COLO668 (cell line): ENCODE data around the gene FASTK.

ENCODE experiments used
- DNase-seq: peaks from one replicate; lab custom pipeline; 2025; ENCODE audit not compliant: unreplicated experiment; lab: John Stamatoyannopoulos, UW

The FASTK gene

DNA sequence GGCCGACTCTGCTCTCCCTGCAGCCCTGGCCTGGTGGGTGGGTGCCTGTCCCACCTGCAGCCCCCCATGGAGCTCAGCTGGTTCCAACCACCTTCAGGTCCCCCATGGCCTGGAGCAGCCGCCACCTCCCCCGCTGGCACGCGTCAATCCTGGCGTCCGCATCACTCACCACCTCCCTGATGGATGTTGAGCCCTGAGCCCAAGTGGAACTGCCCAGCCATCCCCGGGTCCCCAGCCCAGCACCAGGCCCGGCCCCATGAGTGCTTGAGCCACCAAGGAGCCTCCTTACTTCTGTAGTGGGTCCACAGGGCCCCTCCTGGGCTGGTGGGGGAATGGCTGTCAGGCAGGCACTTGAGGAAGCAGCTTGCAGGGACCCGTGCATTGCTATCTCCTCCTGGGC is 20.3 kb upstream of the FASTK start:
- no peak for DNase-seq

DNA sequence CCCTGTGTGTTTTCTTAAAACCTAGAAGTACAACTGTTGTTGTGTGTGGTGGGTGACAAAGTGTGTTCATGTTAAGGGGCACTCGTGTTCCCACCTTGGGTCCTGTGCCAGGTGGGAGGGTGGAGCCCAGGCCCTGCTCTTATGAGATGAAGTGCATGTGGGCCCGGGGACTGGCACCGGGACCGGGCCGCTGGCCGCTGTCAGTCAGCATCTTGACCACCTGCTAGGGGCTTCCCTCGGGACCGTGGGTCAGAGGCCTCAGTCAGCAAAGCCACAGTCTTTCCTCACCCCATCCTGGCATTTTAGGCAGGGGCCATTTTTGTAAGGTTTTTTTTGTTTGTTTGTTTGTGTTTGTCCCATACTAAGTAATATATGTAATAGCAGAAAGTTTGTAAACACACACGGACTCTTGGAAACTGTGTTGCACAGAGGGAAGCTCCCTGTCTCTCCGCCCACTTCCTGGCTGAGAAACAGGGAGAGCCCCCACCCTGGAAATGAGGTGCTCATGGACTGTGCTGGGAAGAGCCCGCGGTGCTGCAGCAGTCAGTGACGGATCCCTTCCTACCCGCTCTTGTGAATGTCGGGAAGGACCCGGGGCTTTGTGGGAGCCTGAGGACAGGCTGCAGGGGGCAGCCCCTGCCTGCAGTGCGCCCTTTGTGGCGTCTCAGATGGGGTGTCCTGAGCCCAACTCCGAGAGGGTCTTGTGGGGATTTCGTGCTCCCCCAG is 19.0 kb upstream of the FASTK start:
- no peak for DNase-seq

DNA sequence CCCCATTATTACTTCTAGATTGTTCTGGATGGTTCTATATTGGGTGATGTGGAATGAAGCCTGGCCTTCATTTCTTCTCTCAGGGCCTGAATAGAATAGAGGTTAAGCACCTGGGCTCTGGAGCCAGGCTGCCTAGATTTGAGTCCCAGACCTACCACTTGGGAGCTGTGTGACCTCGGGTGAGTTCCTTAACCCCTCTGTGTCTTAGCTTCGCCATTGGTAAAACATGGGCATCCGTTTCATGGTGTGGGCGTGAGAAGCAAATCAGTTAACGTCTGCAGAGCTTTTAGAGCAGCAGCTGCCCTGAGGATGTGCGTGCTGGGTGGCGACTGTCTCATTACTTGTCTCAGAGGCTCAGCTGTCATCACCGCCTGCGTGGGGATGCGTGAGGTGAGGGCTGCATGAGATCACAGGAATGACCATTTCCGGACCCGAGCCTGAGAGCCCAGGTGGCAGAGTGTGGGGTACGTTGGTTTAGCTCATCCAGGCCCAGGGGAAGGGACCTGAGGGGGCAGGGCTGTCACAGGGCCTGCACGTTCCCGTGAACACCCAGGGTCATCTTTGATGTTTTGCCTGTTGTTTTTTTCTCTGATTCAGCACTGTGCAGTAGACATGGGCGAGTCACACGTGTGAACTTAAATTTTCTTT is 15.3 kb upstream of the FASTK start:
- no peak for DNase-seq

DNA sequence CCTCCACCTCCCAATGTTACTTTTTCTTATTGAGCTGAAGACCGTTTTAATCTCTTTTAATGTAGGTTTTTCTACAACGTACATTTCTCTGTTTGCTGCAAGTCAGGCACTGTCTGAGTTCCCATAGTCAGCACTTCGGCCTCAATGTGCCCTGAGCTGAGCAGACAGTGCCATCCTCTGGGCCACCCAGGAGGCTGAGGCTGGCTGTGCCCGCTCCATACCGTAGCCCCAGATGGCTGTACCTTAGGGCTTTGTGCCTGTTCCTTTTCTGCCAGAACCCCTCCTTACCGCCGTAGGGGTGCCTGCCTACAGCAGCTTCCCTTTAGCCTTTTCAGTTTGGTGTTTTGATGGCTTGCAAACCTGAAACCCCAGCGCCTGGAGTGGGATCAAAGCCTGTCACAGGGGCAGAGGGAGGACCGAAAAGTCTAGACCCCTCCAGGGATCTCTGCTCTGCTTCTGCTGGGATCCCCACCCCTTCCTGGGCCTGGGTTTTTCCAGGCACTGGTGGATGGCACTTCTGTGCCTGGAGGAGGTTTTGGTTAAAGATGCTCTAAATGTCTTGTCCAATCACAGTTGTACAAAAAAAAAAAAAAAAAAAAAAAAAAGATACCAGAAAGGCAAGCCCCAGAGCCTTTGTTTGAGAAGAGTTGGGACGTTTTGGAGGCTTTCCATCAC is 14.7 kb upstream of the FASTK start:
- DNase-seq, result no peak

DNA sequence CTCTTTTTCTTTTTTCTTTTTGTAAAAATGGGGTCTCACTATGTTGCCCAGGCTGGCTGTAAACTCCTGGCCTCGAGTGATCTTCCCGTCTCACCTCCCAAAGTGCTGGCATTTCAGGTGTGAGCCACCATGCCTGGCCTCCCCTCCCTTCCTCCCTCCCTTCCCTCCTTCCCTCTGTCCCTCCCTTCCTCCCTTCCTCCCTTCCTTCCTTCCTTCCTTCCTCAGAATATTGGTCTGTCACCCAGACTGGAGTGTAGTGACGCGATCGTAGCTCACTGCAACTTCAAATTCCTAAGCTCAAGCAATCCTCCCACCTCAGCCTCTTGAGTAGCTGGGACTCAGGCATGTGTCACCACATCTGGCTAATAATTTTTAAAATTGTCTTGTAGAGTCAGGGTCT is 14.1 kb upstream of the FASTK start:
- no peak for DNase-seq

DNA sequence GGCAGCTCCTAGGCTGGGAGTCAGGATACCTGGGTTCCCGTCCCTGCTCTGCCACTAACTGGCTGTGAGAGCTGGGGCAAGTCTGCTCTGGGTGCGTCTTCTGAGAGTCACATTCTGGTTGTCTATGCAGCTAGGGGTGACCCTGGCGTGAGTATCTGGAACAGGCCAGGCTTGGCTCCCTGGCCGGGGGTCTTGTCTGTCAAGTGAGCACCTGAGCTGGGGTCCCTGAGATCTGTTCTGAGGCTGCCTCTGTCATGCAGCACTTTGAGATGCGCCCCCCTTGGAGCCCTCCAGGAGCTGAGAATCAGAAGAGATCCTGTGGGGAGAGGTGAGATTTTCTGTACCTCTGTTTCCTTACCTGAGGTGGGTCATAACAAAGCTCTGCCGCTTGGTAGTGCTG is 13.1 kb upstream of the FASTK start:
- DNase-seq, result no peak

DNA sequence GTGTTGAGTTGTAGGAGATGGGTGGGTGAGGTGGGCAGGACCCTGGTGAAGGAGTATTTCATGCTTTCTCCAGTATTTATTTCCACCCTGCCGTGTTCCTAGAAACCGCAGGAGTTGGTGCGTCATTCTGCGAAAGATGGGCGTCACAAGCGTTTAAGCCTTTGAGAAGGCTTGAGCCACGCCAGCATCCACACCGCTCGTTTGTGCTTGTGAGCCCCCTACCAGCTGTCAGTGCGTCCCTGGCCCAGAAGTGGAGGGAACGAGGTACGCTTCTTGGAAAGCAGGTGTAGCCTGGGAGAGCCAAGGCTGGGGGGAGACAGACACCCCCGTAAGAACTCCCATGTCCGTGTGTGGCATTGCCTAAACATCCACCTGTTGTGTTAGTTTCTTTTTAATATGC is 11.4 kb upstream of the FASTK start:
- DNase-seq, result no peak

DNA sequence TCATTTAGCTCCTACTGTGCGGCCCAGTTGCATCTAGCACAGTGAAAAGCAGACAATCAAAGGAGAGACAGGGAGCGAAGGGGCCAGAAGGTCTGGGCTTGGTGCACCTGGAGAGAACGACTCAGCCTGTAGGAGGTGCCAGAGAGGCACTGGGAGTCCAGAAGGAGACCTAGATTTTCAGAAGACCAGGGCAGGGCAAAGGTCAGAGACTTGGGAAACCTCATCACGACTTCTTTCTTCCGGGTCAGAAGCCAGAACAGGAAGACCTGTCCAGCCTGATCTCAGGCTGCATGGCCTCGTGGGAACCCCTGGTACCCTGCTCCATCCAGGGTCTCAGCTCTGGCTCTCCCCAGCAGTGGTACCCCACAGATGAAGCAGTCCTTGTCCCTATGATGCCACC is 10.8 kb upstream of the FASTK start:
- peak; percentile 15 for DNase-seq

DNA sequence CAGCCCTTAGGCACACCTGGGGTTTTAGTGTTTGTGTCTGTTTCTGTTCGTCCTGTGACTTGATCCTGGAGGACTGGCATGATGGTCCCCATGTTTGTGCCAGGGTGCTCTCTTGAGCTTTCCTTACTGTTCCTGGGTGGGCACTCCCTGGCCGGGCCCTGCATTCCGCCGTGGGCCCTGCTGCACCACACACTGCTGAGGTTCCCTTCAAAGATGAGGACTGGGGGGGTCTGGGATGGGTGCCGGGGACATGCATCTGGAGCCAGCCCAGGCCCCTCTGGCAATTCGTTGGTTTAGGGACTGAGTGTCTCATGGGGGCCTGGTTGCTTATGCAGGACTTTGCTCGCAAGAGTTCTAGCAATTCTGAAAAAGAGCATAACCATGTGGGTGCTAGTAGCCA is 10.4 kb upstream of the FASTK start:
- DNase-seq, result no peak

DNA sequence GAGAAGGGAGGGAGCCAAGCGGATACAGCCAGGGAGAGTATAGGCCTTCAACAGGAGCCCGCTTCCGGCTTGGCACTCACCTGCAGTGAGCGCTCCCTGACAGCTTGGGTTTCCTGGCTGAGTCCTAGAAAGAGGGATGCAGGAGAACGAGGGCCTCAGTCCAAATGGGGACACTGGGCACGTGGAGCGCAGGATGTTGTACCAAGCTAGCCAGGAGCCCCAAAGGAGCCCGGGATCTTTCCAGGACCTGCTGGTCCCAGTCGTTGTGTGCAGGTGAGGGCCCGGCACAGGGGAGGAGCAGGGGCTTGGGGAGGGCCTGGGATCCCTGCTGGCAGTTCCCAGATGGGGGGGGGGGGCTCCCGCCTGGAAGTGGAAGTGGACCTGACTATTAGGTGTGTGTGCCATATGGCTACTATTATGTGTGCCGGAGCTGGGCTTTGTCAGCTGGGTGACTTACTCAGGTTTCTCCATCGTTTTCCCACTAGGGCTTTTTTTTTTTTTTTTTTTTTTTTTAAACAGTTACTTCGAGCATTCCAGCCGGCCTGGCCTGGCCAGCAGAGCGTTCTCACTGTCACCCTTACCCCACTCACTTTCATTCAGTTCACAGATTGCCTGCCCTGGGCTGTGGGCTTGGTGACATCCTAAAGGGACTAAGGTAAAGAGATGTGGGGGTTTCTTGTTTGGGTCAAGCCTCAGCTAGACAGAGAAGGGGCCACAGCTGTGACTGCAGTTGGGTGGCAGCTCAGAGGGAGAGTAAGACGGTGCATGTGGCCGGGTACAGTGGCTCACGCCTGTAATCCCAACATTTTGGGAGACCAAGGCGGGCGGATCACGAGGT is 9.5 kb upstream of the FASTK start:
- DNase-seq, result no peak

DNA sequence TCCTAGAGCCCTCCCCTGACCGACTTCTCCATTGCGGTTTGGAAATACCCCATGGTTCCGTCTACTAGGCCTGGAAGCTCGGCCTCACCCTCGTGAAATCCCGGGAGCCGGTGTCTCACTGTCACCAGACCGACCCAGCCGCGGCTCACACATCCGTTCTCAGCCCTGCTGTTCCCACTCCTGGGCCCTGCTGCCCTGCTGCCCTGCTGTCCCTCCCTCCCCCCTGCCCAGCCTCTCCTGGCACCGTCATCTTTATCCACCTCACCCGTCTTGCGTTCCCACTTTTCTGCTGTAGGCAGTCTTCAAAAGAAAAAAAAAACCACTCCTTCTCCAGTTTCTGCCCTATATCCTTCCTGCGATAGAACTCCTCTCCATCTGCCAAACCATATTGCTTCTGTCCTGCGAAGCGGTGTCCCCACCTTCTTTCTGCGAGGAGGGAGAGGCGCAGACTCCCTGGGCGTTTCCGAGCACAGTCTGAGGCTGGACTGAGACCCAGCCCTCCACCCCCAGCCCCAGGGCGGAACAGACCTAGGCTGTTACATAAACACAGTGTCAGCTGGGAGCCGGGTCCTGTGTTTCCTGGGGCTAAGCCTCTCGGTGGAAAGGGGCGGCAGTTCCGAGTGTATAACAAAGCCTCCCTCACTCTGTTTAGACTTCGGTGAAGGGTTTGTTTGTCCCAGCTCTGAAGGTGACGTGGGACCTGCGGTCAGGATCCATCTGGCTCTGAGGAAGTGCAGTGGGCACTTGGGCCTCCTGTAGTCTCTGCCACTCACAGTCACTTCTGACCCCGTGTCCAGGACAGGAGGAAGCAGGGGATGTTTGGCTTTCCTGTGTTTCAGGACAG is 8.5 kb upstream of the FASTK start:
- peak; percentile 67 for DNase-seq

DNA sequence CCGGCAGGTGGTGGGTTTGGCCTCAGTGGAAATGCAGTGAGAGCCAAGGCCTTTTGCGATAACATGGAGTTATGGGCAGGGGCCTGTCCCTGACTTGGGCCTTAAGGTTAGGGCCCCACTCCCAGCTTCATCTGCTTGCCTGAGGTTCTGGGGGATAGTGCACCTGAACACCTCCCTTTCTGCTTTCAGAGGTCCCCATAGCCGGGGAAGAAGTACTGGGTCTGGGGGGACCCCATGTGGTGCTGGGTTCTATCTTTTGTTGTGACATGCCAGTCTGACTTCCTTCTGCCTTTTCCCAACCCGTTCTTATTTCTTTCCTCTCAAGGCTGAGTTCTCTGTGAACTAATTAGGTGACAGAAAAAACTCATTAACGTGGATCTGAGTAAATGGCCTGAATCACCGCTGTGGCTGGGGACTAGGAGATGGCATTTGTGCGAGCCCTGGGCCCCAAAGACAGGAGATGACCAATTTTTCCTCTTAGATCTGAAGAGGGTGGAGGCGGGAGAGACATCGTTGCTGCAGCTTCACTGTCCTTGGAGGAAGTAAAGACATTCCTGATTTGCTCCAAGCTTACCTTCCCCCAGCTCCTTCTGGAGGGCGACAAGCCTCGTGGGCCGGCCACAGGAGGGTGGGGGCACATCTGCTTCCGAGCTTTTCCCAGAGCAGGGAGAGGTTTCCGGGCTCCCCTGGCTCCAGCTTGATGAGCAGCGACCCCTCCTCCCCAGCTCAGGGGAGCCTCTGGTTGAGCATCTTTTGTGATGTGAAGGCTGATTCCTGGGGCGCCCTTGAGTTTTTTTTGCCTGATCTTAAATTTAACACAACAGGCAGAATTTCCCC is 7.6 kb upstream of the FASTK start:
- peak; percentile 31 for DNase-seq

DNA sequence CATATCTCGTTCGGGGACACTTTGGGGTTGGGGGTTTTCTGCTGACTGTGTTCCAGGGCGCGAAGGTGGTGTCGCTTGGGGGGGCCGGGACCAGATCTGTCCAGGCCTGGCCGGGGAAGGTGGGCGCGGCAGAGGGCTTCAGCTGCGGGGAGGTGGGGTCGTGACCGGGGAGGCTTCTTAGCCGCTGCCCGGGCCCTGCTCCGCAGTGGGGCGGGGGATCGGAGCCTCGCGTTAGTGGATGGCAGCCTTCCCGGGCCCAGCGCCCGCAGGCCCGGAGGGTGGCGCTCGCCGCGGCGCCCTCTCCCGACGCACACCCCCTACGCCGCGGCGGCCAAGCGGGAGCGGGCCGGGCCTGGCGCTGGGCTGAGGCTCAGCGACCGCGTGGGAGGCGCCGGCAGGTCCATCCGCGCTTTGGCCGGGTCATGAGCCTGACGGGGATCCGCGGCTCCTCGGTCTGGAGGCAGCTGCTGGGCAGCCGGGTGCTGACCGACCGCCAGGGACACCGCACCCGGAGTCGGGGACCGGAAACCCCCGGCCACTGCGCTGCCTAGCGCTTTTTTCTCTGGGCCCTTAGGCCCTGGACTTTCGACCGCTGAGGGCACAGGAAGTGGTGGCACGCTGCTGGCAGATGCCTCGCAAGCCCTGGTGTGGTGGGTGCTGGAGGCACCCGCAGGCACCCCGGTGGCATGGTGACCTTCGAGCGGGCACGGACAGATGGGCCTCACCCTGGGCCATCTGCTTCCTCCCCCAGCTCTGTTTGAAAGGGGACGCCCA is 6.8 kb upstream of the FASTK start:
- peak; percentile 79 for DNase-seq

DNA sequence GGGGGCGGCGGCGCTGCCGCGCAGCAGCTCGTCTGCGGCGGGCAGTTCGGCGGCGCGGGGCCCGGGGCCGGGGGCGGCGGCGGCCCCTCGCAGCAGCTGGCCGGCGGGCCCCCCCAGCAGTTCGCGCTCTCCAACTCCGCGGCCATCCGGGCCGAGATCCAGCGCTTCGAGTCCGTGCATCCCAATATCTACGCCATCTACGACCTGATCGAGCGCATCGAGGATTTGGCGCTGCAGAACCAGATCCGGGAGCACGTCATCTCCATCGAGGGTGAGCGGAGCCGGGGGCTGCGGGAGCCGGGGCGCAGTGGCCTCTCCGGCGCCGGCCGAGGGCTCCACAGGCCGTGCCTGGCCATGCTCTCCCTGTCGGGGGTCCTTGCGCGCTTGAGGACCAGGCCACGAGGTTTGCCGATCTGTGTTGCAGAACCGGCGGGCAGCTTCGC is 6.2 kb upstream of the FASTK start:
- peak; percentile 58 for DNase-seq

DNA sequence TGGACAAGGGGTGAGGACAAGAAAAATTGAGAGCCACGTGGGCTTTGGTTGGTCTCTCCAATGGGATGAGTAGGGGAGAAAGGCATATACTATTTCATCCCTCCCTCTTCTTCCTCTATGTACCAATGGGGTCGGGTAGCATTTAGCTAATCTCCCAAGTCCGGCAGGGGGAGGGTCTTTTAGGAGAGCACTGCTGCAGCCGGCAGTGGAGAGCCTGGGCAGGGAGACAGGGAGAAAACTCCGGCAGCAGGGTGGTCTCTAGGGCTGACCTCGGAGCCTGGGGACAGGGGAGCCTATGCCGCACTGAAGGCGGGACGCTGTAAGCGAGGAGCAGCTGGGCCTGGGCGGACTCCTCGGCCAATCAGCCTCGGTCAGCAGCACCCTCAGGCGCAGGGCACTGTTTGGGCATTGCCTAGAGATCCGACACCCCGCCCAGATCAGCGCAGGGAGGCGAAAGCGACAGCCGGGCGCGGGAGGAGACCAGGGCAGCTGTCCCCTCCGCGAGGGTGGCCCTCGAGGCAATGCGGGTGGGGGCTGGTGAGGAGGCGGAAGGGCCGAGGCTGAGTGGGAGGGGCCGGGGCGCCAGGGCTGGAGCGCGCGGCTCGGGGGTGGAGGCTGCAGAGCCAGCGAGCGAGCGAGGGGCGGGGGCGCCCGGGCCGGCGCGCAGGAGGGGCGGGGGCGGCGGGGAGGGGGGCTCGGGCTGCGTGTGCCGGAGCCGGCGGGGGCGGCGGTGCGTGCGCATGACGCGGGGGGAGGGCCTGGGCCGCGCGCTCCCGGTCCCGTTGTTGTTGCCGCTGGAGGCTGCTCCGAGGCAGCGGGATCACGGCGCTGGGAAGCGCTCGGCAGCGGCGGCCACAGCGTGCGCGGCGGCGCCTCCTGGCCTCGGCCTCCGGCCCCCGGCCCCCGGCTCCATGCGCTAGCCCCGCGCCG is 5.3 kb upstream of the FASTK start, which contains the start of gene AGAP3:
Gene AGAP3, plus strand, starts transcription at position 785 of the 930 bp plus-strand sequence. CDS start 267 bp downstream, outside the sequence.
- peak; percentile 96 for DNase-seq

DNA sequence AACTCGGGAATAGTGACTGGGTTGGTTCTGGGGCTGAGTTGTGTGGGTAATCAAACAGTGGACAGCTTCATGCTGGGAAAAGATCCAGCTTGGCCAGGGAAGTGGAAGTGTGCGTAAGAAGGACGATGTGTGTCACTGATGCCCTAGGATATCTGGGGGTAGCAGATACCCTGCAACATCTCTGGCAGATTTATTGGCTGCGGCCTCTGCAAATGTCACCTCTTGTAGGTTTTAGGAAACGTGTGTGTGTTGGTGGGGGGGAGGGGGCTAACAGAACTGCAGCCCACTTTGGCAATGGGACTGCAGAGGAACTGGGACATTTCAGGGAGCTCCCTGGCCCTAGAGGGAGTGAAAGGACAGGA is 4.7 kb upstream of the FASTK start:
- DNase-seq, result peak; percentile 11

DNA sequence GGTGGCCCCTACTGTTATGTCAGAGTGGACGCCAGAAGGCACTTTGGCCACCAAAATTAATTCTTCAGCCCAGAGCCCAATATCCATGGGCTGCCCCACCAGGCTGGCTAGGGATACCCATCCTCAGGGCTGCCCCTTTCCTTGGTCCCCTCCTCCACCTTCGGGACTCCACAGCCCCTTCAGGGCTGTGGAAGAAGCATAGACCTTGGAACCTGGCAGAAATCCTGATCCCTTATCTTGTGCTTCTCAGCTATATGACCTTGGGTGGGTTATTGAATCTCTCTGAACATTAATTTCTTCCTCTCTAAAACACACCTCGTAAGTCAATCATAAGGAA is 3.2 kb upstream of the FASTK start:
- DNase-seq, result no peak
